Spleen (tissue), 7 donors: ENCODE results near the gene IMMP2L.

ENCODE experiments used
- CTCF ChIP-seq, 11 experiments: fragments of 200-600 bp in 7 of 11; fragments of 450-650 bp in 4 of 11; sonication (generic) in 4 of 11; IDR thresholded peaks in 8 of 11; conservative IDR thresholded peaks in 3 of 11; 1 replicate in 7 of 11; 2 replicates in 4 of 11; pipeline versions ENCODE4 v1.4.0 to v1.8.0; 2016 to 2021; ENCODE audit warnings: antibody characterized with exemption in 11 of 11, inconsistent platforms in 4 of 11, mild to moderate bottlenecking in 1 of 11
- POLR2A ChIP-seq, 3 donors: fragments of 450-650 bp; IDR thresholded peaks; one replicate each; pipeline ENCODE4 v1.5.1; 2017; ENCODE audit warnings: antibody characterized with exemption in 3 of 3, mild to moderate bottlenecking in 1 of 3
- POLR2AphosphoS5 ChIP-seq, 3 donors: sonication (generic); formaldehyde crosslinking; IDR thresholded peaks; one replicate each; pipeline ENCODE4 v1.5.1; 2017; ENCODE audit warnings: antibody characterized with exemption in 3 of 3
- donor health status: DM: no; HTN: no; CAD: no; lungs with moderate emphysema.
- donor health status: DM: no; HTN: no; CAD: no.
- donor health status: DM: no; HTN: no; CAD: no.

- TF ChIP-seq CTCF (IDR thresholded peaks at IDR 0.05 in 8 of 11, conservative IDR thresholded peaks at IDR 0.05 in 3 of 11) (no peak), POLR2AphosphoS5 (IDR thresholded peaks at IDR 0.05) (no peak), POLR2A (IDR thresholded peaks at IDR 0.05) (no peak)
Measured at GRCh38 chr7:110944966-110945644, 617.2 kb downstream of the IMMP2L start.
